Measurements from ENCODE around the gene CPA5. TPM values are rescaled to one million over a fixed set of nuclear protein-coding genes. Genes with fewer than 3 reads are reported as not detected.

Gene CPA5
- total RNA-seq, 6 experiments from 2014 or later = not detected

- TF ChIP-seq CTCF (IDR thresholded peaks at IDR 0.05) = no peak
- H3K27me3 Mint-ChIP-seq (ENCODE audit: insufficient read depth) = peaks cover 10% of the 10 kb centered on the region
- no peak overlapping the region for H3K27ac Mint-ChIP-seq
- H3K9me3 Mint-ChIP-seq = no peaks in the 10 kb centered on the region
- H3K4me3 Mint-ChIP-seq = no peak overlapping the region
- no peaks in the 10 kb centered on the region for H3K36me3 Mint-ChIP-seq (ENCODE audit: low read depth)
- peaks cover 15% of the 10 kb centered on the region for H3K4me1 Mint-ChIP-seq (ENCODE audit: low read depth)
- no peak for DNase-seq
These were observed 20.2 kb upstream of the CPA5 start for GRCh38 chr7:130324306-130324943.

GRCh38 chr7:130329681-130330080, 14.9 kb upstream of the CPA5 start:
- H3K27me3 Mint-ChIP-seq (ENCODE audit: insufficient read depth) = peaks cover 13% of the 10 kb centered on the region
- no peak overlapping the region for H3K27ac Mint-ChIP-seq
- H3K9me3 Mint-ChIP-seq = no peaks in the 10 kb centered on the region
- no peak for TF ChIP-seq CTCF (IDR thresholded peaks at IDR 0.05)
- DNase-seq = no peak
- no peaks in the 10 kb centered on the region for H3K4me1 Mint-ChIP-seq (ENCODE audit: low read depth)
- no peak overlapping the region for H3K4me3 Mint-ChIP-seq
- H3K36me3 Mint-ChIP-seq (ENCODE audit: low read depth) = no peaks in the 10 kb centered on the region

GRCh38 chr7:130332259-130333053, 12.2 kb upstream of the CPA5 start:
- H3K27ac Mint-ChIP-seq = no peak overlapping the region
- H3K9me3 Mint-ChIP-seq = no peaks in the 10 kb centered on the region
- no peaks in the 10 kb centered on the region for H3K4me1 Mint-ChIP-seq (ENCODE audit: low read depth)
- DNase-seq = no peak
- no peaks in the 10 kb centered on the region for H3K36me3 Mint-ChIP-seq (ENCODE audit: low read depth)
- peaks cover 23% of the 10 kb centered on the region for H3K27me3 Mint-ChIP-seq (ENCODE audit: insufficient read depth)
- H3K4me3 Mint-ChIP-seq = no peak overlapping the region
- no peak for TF ChIP-seq CTCF (IDR thresholded peaks at IDR 0.05)

GRCh38 chr7:130333832-130334231, 10.8 kb upstream of the CPA5 start:
- Mint-ChIP-seq H3K27ac (no peak overlapping the region), H3K9me3 (no peaks in the 10 kb centered on the region), H3K36me3 (ENCODE audit: low read depth) (no peaks in the 10 kb centered on the region), H3K4me1 (ENCODE audit: low read depth) (no peaks in the 10 kb centered on the region; the same call in 1 of the 2 replicates), H3K27me3 (ENCODE audit: insufficient read depth) (peaks cover 21% of the 10 kb centered on the region), H3K4me3 (no peak overlapping the region)
- no peak for DNase-seq
- no peak for TF ChIP-seq CTCF (IDR thresholded peaks at IDR 0.05)

GRCh38 chr7:130334274-130334673, 10.3 kb upstream of the CPA5 start:
- Mint-ChIP-seq H3K27me3 (ENCODE audit: insufficient read depth) (peaks cover 21% of the 10 kb centered on the region), H3K4me3 (no peak overlapping the region), H3K27ac (no peak overlapping the region), H3K4me1 (ENCODE audit: low read depth) (no peaks in the 10 kb centered on the region; the same call in 1 of the 2 replicates), H3K9me3 (no peaks in the 10 kb centered on the region), H3K36me3 (ENCODE audit: low read depth) (no peaks in the 10 kb centered on the region)
- no peak for DNase-seq
- TF ChIP-seq CTCF (IDR thresholded peaks at IDR 0.05) = no peak

Measured in HFFc6 (cell line).